OCI-LY3 (cell line): ENCODE measurements around the gene PHC2.

Experiments used
- EZH2phosphoT487 ChIP-seq: fragments of 200-600 bp; shearing (Covaris generic); IDR thresholded peaks from 2 replicates; pipeline ENCODE4 v1.6.1; 2018; ENCODE audit warnings: antibody characterized with exemption, mixed run types, low read depth
- TF ChIP-seq, protein P1 (sequence below): fragments of 200-600, 300-600 bp; sonication (generic); IDR thresholded peaks from 2 replicates; pipeline ENCODE4 v1.5.1; 2014; ENCODE audit warnings: antibody characterized with exemption, low read length, low read depth

DNA sequence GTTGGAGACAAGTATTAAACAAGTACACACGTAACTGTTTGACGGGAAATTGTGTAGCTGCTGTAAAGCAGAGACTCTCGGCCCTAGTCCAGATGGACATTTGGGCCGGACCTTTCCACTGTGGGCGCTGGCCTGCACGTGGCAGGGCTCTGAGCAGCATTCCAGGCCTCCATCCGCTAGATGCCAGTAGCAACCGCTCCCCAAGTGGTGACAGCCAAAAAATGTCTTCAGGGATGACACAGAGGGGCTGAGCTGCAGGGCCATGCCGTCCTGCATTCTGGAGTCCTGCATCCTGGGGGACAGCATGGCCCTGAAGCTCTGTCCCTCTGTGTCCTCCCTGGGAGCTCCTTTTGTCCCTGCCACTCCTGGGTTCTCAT lies 134.8 kb downstream of the PHC2 start:
- TF ChIP-seq, protein P1, sequence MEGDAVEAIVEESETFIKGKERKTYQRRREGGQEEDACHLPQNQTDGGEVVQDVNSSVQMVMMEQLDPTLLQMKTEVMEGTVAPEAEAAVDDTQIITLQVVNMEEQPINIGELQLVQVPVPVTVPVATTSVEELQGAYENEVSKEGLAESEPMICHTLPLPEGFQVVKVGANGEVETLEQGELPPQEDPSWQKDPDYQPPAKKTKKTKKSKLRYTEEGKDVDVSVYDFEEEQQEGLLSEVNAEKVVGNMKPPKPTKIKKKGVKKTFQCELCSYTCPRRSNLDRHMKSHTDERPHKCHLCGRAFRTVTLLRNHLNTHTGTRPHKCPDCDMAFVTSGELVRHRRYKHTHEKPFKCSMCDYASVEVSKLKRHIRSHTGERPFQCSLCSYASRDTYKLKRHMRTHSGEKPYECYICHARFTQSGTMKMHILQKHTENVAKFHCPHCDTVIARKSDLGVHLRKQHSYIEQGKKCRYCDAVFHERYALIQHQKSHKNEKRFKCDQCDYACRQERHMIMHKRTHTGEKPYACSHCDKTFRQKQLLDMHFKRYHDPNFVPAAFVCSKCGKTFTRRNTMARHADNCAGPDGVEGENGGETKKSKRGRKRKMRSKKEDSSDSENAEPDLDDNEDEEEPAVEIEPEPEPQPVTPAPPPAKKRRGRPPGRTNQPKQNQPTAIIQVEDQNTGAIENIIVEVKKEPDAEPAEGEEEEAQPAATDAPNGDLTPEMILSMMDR = no peak
- TF ChIP-seq EZH2phosphoT487 = no peak
